Measurements from ENCODE around the gene PLEKHH3. TPM values are rescaled to one million over a fixed set of nuclear protein-coding genes. Genes with fewer than 3 reads are reported as not detected.

PLEKHH3 gene
- total RNA-seq, 2 experiments from 2014 or later: 1.3 to 1.4 TPM

- Mint-ChIP-seq H3K9me3 (ENCODE audit: low read depth) (no peaks in the 10 kb centered on the region), H3K4me3 (no peak overlapping the region), H3K27ac (no peak overlapping the region), H3K36me3 (peaks cover 21% of the 10 kb centered on the region), H3K4me1 (peaks cover 2% of the 10 kb centered on the region), H3K27me3 (no peaks in the 10 kb centered on the region)
- DNase-seq: no peak
- CTCF ChIA-PET: interaction anchor here (0.8 to 1.6 kb wide), 2 partner anchors 18 to 37 kb away, joined by 4 read pairs; no protein-coding TSS in a partner anchor
- ATAC-seq: no peak
Observed at GRCh38 chr17:42698736-42699414, 22.1 kb upstream of the PLEKHH3 start.

DNA sequence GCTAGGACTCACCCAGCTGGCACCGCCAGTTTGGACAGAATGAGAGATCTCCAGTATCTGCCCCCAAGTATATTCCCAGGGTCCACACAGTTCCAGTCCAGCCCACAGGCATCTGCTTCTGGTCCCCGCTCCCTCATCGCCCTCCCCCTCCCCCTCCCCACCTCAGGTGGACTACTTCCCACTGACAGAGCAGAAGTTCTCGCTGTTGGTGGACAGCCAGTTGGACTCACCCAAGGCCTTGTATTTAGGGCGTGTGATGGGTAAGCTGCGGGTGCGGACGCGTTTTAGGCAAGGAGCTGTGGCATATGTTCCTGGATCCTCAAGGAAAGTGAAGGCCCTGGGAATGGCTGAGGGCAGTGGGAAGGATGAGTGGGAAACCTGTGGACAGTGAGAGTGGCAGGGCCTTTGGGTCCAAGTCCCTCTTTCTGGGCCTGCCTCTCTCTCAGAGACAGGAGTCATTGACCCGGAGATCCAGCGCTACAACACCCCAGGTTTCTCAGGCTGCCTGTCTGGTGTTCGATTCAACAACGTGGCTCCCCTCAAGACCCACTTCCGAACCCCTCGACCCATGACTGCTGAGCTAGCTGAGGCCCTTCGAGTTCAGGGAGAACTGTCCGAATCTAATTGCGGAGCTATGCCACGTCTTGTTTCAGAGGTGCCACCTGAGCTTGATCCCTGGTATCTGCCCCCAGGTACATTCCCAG lies 20.5 kb upstream of the PLEKHH3 start:
- H3K4me1 Mint-ChIP-seq: no peaks in the 10 kb centered on the region
- no peak overlapping the region for H3K4me3 Mint-ChIP-seq
- H3K9me3 Mint-ChIP-seq (ENCODE audit: low read depth): no peaks in the 10 kb centered on the region
- CTCF ChIA-PET: interaction anchor here (1.3 kb wide), 1 partner anchor 51 kb away, joined by 3 read pairs; no protein-coding TSS in a partner anchor
- no peaks in the 10 kb centered on the region for H3K27me3 Mint-ChIP-seq
- DNase-seq (no peak), ATAC-seq (no peak)
- H3K27ac Mint-ChIP-seq: no peak overlapping the region
- peaks cover 10% of the 10 kb centered on the region for H3K36me3 Mint-ChIP-seq

DNA sequence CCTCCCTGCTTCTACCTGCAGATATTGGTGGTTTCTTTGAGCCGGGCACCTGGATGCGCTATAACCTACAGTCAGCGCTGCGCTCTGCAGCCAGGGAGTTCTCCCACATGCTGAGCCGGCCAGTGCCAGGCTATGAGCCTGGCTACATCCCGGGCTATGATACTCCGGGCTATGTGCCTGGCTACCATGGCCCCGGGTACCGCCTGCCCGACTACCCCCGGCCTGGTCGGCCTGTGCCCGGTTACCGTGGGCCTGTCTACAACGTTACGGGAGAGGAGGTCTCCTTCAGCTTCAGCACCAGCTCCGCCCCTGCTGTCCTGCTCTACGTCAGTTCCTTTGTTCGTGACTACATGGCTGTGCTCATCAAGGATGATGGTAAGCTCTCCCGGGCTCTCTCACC lies 18.7 kb upstream of the PLEKHH3 start:
- Mint-ChIP-seq H3K36me3 (peaks cover 4% of the 10 kb centered on the region), H3K27me3 (no peaks in the 10 kb centered on the region), H3K9me3 (ENCODE audit: low read depth) (no peaks in the 10 kb centered on the region), H3K4me3 (no peak overlapping the region), H3K27ac (no peak overlapping the region), H3K4me1 (no peaks in the 10 kb centered on the region)
- CTCF ChIA-PET: no interaction called here
- ATAC-seq (no peak), DNase-seq (no peak)

DNA sequence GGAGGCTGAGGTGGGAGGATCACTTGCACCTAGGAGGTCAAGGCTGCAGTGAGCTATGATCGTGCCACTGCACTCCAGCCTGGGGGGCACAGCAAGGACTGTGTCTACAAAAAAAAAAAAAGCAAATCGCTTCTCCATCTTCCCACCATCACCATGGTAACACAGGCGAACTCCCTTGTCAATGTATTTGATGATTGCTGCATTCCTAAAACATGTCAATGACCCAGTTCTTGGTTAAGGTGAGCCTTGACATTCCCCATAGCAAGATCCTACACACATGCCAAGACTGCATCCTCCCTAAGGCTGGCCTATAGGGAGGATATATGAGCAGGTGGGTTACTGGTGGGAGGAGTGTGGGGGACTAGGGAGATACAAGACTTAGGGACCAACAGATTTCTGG lies 17.7 kb upstream of the PLEKHH3 start:
- no peak overlapping the region for H3K4me3 Mint-ChIP-seq
- no peak for DNase-seq
- no peaks in the 10 kb centered on the region for H3K4me1 Mint-ChIP-seq
- H3K27ac Mint-ChIP-seq: no peak overlapping the region
- CTCF ChIA-PET: interaction anchor here (1.9 kb wide), 1 partner anchor 69 kb away, joined by 4 read pairs; no protein-coding TSS in a partner anchor
- H3K27me3 Mint-ChIP-seq: no peaks in the 10 kb centered on the region
- peaks cover 3% of the 10 kb centered on the region for H3K36me3 Mint-ChIP-seq
- H3K9me3 Mint-ChIP-seq (ENCODE audit: low read depth): no peaks in the 10 kb centered on the region
- no peak for ATAC-seq

GRCh38 chr17:42692489-42692888 lies 15.7 kb upstream of the PLEKHH3 start:
- H3K9me3 Mint-ChIP-seq (ENCODE audit: low read depth): no peaks in the 10 kb centered on the region
- H3K4me1 Mint-ChIP-seq: no peaks in the 10 kb centered on the region
- ATAC-seq (no peak), DNase-seq (no peak)
- CTCF ChIA-PET: interaction anchor here (1.2 kb wide), 1 partner anchor 30 kb away, joined by 3 read pairs; no protein-coding TSS in a partner anchor
- no peak overlapping the region for H3K4me3 Mint-ChIP-seq
- no peak overlapping the region for H3K27ac Mint-ChIP-seq
- H3K27me3 Mint-ChIP-seq: no peaks in the 10 kb centered on the region
- H3K36me3 Mint-ChIP-seq: peaks cover 2% of the 10 kb centered on the region

GRCh38 chr17:42691021-42691545 lies 14.3 kb upstream of the PLEKHH3 start:
- Mint-ChIP-seq H3K27me3 (no peaks in the 10 kb centered on the region), H3K36me3 (peaks cover 2% of the 10 kb centered on the region), H3K4me1 (no peaks in the 10 kb centered on the region), H3K27ac (no peak overlapping the region), H3K4me3 (no peak overlapping the region), H3K9me3 (ENCODE audit: low read depth) (no peaks in the 10 kb centered on the region)
- DNase-seq (no peak), ATAC-seq (no peak)
- CTCF ChIA-PET: no interaction called here

DNA sequence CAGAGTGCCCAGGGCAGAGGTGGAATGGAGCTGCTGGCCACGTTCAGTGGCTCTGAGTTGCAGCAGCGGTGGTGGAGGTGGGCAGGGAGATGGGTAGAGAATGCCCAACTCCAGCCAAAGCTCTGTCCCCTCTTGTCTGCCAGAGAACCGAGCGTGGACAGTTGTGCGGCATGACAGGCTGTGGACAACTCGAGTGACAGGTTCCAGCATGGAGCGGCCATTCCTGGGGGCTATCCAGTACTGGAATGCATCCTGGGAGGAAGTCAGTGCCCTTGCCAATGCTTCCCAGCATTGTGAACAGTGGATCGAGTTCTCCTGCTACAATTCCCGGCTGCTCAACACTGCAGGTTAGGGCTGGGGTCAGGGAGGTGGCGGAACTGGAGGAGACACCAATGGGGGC lies 13.8 kb upstream of the PLEKHH3 start:
- no peaks in the 10 kb centered on the region for H3K27me3 Mint-ChIP-seq
- no peaks in the 10 kb centered on the region for H3K4me1 Mint-ChIP-seq
- no peak for ATAC-seq
- peaks cover 2% of the 10 kb centered on the region for H3K36me3 Mint-ChIP-seq
- DNase-seq: no peak
- CTCF ChIA-PET: interaction anchor here (1.2 kb wide), 1 partner anchor 36 kb away, joined by 3 read pairs; no protein-coding TSS in a partner anchor
- no peaks in the 10 kb centered on the region for H3K9me3 Mint-ChIP-seq (ENCODE audit: low read depth)
- H3K27ac Mint-ChIP-seq: no peak overlapping the region
- H3K4me3 Mint-ChIP-seq: no peak overlapping the region

GRCh38 chr17:42687707-42688320 lies 11.0 kb upstream of the PLEKHH3 start:
- H3K4me1 Mint-ChIP-seq: peaks cover 6% of the 10 kb centered on the region
- ATAC-seq (no peak), DNase-seq (no peak)
- H3K36me3 Mint-ChIP-seq: no peaks in the 10 kb centered on the region
- peaks cover 17% of the 10 kb centered on the region for H3K27me3 Mint-ChIP-seq
- CTCF ChIA-PET: no interaction called here
- no peak overlapping the region for H3K4me3 Mint-ChIP-seq
- H3K27ac Mint-ChIP-seq: no peak overlapping the region
- H3K9me3 Mint-ChIP-seq (ENCODE audit: low read depth): no peaks in the 10 kb centered on the region

DNA sequence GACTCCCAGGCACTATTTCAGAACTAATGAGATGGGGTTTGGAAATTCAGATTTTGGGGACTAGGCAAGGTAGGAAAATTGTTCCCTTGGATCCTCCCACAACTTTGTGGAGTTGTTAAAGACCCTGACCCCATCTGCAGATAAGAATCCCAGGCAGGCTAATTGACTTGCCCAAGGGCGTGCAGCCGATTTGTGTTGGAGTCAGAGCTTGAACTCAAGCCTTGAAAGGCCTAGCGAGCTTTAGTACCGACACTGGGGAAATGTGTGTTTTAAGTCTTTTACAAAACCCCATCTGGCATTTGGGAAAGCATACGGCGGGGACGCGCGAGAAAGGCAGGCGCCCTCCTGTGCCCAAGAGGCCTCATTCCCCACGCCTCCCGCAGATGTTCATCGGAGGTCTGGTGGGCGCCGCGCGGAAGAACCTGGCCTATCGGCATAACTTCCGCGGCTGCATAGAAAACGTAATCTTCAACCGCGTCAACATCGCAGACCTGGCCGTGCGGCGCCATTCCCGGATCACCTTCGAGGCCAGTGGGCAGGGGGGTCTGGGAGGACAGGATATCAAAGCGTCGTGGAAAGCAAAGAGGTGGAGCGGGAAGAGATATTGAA lies 9.8 kb upstream of the PLEKHH3 start:
- H3K4me1 Mint-ChIP-seq: peaks cover 17% of the 10 kb centered on the region
- no peak overlapping the region for H3K4me3 Mint-ChIP-seq
- H3K36me3 Mint-ChIP-seq: no peaks in the 10 kb centered on the region
- DNase-seq: no peak
- ATAC-seq: no peak
- CTCF ChIA-PET: no interaction called here
- H3K27ac Mint-ChIP-seq: no peak overlapping the region
- peaks cover 29% of the 10 kb centered on the region for H3K27me3 Mint-ChIP-seq
- no peaks in the 10 kb centered on the region for H3K9me3 Mint-ChIP-seq (ENCODE audit: low read depth)

DNA sequence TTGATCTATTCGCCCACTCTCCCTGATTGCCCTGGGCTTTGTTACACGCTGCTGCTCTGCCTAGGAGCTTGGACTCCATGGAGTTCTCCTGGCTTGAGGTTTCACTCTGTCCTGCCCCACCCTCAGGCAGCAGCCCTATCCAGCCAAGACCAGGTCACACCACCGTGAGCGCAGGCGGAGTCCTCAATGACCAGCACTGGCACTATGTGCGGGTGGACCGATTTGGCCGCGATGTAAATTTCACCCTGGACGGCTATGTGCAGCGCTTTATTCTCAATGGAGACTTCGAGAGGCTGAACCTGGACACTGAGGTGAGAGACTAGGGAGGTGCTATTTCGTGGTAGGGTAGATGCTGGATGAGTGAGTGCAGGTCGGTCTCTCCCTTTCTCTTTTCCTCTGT lies 9.0 kb upstream of the PLEKHH3 start:
- CTCF ChIA-PET: interaction anchor here (1.0 kb wide), 1 partner anchor 78 kb away, joined by 3 read pairs; no protein-coding TSS in a partner anchor
- H3K36me3 Mint-ChIP-seq: no peaks in the 10 kb centered on the region
- no peak overlapping the region for H3K4me3 Mint-ChIP-seq

GRCh38 chr17:42684929-42685556 lies 8.2 kb upstream of the PLEKHH3 start:
- H3K27me3 Mint-ChIP-seq: peaks cover 36% of the 10 kb centered on the region
- no peak overlapping the region for H3K4me3 Mint-ChIP-seq
- CTCF ChIA-PET: interaction anchor here (1.0 kb wide), 1 partner anchor 77 kb away, joined by 3 read pairs; no protein-coding TSS in a partner anchor
- no peaks in the 10 kb centered on the region for H3K9me3 Mint-ChIP-seq (ENCODE audit: low read depth)
- H3K4me1 Mint-ChIP-seq: peaks cover 31% of the 10 kb centered on the region
- DNase-seq: no peak
- no peak overlapping the region for H3K27ac Mint-ChIP-seq
- H3K36me3 Mint-ChIP-seq: no peaks in the 10 kb centered on the region
- ATAC-seq: no peak

More for the DNA sequence above, 9.0 kb upstream of the PLEKHH3 start:
- Mint-ChIP-seq H3K27ac (no peak overlapping the region), H3K27me3 (peaks cover 33% of the 10 kb centered on the region), H3K4me1 (peaks cover 25% of the 10 kb centered on the region), H3K9me3 (ENCODE audit: low read depth) (no peaks in the 10 kb centered on the region)
- no peak for ATAC-seq
- DNase-seq: no peak

DNA sequence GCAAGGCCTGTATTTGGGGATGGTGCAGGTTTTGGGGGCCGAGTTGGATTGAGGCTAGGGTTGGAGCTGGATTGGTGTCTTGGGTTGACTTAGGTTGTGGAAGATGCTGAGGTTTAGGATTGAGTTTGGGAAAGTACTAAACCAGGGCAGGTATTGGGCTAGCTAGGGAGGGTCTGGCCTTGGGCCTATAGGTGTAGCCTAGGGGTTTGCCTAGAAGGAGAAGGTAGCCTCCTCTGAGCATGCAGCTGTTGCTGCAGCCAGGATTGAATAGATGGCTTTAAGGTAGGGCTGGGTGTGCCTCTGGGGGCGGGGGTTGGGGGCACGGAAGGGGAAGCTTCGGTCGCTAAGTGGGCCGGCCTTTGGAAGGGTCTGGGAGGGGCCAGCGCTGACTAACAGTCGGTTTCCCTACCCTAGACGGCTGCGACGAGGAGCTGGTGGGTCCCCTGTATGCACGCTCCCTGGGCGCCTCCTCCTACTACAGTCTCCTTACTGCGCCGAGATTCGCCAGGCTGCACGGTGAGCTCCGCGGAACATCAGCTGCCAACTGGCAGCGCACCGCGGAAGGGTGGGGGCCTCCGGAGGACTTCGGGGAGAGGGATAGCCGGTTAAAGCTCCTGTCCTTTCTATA lies 6.7 kb upstream of the PLEKHH3 start:
- ATAC-seq: no peak
- CTCF ChIA-PET: interaction anchor here (1.1 to 2.1 kb wide), 8 partner anchors 9 to 282 kb away, joined by 3 to 17 read pairs (median 3); partner anchors contain the start of genes BECN1, PSMC3IP and TUBG2
- Mint-ChIP-seq H3K4me3 (peak overlapping the region; percentile 32), H3K9me3 (ENCODE audit: low read depth) (no peaks in the 10 kb centered on the region), H3K36me3 (no peaks in the 10 kb centered on the region), H3K27ac (no peak overlapping the region), H3K27me3 (peaks cover 39% of the 10 kb centered on the region), H3K4me1 (peaks cover 42% of the 10 kb centered on the region)
- no peak for DNase-seq
